ENCODE data around the gene ITPRIP.

Gene ITPRIP

DNA sequence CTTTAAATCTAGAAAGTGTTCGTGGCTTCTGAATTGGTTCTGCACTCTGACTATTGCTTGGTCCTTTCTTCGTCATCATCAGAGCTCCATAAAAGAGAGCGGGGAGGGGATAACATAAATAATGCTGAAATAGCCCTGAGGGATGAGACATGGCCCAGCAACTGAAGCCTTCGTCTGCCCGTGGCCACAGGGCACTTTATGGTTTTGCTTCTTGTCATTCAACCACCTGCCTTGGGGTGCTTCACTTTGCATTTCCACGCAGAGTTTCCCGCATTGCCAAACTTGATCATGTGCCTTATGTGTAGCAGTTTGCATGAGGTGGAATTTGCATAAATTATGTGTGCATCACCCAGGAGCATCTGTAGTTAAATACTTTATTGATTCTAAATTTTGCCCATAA lies 53.4 kb downstream of the ITPRIP start:
- H3K4me3 ChIP-seq (ENCODE audit: low read depth, low read length) = no peak overlapping the region
- TF ChIP-seq, protein P1, sequence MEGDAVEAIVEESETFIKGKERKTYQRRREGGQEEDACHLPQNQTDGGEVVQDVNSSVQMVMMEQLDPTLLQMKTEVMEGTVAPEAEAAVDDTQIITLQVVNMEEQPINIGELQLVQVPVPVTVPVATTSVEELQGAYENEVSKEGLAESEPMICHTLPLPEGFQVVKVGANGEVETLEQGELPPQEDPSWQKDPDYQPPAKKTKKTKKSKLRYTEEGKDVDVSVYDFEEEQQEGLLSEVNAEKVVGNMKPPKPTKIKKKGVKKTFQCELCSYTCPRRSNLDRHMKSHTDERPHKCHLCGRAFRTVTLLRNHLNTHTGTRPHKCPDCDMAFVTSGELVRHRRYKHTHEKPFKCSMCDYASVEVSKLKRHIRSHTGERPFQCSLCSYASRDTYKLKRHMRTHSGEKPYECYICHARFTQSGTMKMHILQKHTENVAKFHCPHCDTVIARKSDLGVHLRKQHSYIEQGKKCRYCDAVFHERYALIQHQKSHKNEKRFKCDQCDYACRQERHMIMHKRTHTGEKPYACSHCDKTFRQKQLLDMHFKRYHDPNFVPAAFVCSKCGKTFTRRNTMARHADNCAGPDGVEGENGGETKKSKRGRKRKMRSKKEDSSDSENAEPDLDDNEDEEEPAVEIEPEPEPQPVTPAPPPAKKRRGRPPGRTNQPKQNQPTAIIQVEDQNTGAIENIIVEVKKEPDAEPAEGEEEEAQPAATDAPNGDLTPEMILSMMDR (conservative IDR thresholded peaks at IDR 0.05; ENCODE audit: low read depth, low read length) = no peak
- DNase-seq (ENCODE audit: low read depth) = no peak

DNA sequence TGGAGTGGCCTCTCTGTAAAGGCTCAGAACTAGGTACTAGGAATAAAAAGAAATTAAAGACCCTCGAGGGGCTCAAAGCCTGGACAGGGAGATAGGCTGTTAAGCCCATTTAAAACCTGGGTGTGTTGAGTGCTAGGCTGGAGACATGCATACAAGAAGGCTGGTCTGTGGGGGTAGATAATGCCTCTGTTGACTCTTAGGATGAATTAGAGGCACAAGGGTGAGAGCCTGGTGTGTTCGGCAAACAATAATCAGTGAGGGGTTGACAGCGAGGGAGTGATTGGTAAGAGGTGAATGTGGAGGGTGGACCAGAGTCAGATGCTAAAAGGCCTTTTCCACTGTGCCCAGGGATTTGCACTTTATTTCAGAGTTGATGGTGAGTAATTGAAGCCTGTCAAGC lies 56.6 kb downstream of the ITPRIP start:
- TF ChIP-seq, protein P1 (conservative IDR thresholded peaks at IDR 0.05; ENCODE audit: low read depth, low read length) = no peak
- H3K4me3 ChIP-seq (ENCODE audit: low read depth, low read length) = no peak overlapping the region
- DNase-seq (ENCODE audit: low read depth) = no peak

DNA sequence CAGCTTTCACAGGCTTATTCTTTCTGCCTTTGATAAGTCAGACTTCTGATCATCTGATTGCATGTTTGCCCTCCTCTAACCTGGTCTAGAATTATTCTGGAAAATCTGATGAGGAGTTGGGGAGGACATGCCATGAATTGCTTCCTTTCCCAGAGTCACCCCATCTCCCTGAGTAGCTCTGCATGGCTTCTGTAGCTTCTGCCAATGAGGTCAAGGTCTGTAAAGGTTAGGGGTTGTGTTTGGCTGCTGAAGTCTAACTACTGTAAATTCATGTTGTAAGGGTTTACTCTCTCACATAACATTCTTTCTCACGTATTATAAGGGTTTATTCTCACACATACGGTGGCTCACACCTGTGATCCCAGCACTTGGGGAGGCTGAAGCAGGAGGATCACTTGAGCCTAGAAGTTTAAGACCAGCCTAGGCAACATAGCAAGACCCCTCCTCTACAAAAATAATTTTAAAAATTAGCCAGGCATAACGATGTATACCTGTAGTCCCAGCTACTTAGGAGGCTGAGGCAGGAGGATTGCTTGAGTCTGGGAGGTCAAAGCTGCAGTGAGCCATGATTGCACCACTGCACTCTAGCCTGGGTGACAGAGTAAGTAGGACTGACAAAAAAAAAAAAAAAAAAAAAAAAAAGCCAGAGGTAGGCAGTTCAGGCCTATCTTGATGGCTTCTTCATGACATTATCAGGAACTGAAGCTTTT lies 58.6 kb downstream of the ITPRIP start:
- DNase-seq (ENCODE audit: low read depth) = no peak
- TF ChIP-seq, protein P1 (conservative IDR thresholded peaks at IDR 0.05; ENCODE audit: low read depth, low read length) = no peak
- no peak overlapping the region for H3K4me3 ChIP-seq (ENCODE audit: low read depth, low read length)

DNA sequence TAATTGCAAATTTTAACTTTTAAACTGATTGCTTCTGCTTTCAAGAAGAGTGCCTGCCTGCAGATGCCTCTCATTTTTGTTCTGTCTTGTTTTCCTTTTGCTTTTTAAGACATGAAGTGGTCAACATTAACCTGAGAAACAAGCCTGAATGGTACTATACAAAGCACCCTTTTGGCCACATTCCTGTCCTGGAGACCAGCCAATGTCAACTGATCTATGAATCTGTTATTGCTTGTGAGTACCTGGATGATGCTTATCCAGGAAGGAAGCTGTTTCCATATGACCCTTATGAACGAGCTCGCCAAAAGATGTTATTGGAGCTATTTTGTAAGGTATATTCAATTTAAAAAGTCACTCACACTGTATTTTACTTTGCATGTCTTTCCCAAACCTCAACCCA lies 60.5 kb downstream of the ITPRIP start:
- no peak for DNase-seq (ENCODE audit: low read depth)
- TF ChIP-seq, protein P1 (conservative IDR thresholded peaks at IDR 0.05; ENCODE audit: low read depth, low read length) = no peak
- no peak overlapping the region for H3K4me3 ChIP-seq (ENCODE audit: low read depth, low read length)

DNA sequence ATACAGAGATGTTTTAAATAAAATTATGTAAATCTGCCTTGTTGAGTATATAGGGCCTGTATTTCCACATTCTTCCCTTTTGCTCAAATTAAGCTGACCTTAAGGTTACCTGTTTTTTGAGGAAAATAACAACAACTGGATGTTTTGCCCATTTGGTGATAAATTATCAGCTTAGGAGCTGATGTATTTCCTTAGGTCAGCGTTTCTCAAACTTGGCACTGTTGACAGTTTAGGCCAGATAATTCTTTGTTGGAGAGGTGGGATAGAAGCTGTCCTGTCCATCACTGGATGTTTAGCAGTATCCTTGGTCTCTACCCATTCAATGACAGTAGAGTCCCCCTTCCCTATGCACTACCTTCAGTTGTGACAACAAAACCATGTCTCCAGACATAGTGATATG lies 62.1 kb downstream of the ITPRIP start:
- H3K4me3 ChIP-seq (ENCODE audit: low read depth, low read length) = no peak overlapping the region
- TF ChIP-seq, protein P1 (conservative IDR thresholded peaks at IDR 0.05; ENCODE audit: low read depth, low read length) = no peak
- DNase-seq (ENCODE audit: low read depth) = no peak

DNA sequence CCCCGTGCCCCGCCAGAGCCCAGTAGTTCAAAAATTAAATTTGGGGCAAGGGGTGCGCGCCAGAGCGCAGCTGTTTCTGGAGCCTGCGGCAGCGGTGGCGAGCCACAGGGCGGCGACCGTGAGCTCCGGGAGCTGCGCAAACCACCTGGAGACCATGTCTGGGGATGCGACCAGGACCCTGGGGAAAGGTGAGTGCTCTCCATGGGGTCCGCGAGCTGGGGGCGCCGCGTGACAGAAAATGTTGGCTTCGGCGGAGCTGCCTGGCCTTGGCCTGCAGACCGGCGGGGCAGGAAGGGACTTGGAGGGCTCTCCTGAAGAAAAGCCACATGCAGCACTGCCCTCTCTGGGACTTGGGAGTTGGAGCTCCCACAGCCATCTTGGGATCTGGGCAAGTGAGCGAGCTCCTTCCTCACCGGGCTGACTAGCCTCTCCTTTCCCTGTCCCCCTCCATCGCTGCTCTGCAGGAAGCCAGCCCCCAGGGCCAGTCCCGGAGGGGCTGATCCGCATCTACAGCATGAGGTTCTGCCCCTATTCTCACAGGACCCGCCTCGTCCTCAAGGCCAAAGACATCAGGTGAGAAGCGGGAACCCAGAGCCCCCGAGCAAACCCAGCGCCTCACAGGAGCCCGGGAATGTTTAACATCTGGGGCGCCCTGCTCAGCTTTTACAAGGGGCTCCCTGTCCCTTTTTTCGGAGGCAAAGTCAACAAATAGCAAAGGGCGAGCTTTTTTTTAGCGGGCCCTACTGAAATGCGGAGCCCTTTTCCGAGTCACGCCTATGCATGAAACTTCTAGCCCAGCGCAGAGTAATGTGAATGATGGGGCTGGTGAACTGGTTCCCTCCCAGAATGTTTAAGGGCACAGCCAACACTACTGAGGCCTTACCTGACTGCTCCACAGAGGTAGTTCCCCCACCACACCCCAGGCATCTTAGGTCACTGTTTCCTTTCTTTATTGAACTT lies 63.2 kb downstream of the ITPRIP start:
- TF ChIP-seq, protein P1 (conservative IDR thresholded peaks at IDR 0.05; ENCODE audit: low read depth, low read length) = peak; percentile 92
- peak; percentile 56 for DNase-seq (ENCODE audit: low read depth)
- peak overlapping the region; percentile 42 for H3K4me3 ChIP-seq (ENCODE audit: low read depth, low read length)
